K562 (cell line): ENCODE measurements around the gene MAP3K13.

Experiments used
- MYC ChIP-seq, 2 experiments: fragments of 250-450 bp in 1 of 2; sonication (Bioruptor Pico) in 1 of 2; IDR thresholded peaks; 2 replicates each; pipeline versions ENCODE4 v1.5.1 to v1.6.1; 2012 to 2021; ENCODE audit warnings: low read depth in 2 of 2, borderline replicate concordance in 1 of 2, improper control_type of control experiment in 1 of 2, low read length in 1 of 2, mild to moderate bottlenecking in 1 of 2, moderate library complexity in 1 of 2
- SPI1 ChIP-seq: IDR thresholded peaks from 2 replicates; pipeline ENCODE4 v1.6.1; 2011; ENCODE audit warnings: low read depth, low read length, control low read depth, borderline replicate concordance
- ZNF274 ChIP-seq: IDR thresholded peaks from 2 replicates; pipeline ENCODE4 v1.6.1; 2011; ENCODE audit warnings: low read depth, mild to moderate bottlenecking, low read length, moderate library complexity, borderline replicate concordance
- ZSCAN29 ChIP-seq: fragments of 450-650 bp; IDR thresholded peaks from 2 replicates; pipeline ENCODE4 v1.6.1; 2017

DNA sequence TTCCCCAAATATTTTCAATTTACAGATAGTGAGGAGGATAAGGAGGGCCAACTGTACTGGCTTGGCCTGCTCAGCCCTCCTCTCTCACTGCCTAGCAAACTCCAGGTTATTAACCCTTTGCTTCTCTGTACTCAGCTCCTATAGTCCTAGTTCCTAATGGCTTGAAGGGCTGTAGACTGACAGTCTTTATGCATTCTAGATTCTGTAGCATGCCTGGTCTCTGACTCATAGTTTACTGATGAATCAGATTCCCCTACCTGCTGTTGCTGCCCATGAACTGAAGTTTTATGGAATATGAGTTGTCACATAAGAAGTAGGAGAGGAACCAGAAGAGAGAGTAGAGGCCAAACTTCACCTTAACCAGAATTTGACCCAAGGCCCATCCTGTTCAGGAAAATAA is 27.1 kb upstream of the MAP3K13 start:
- no peak for TF ChIP-seq ZSCAN29
- no peak for TF ChIP-seq SPI1
- no peak for TF ChIP-seq ZNF274
- TF ChIP-seq MYC (IDR thresholded peaks at IDR 0.05; ENCODE audit: low read depth, low read length) = no peak
- TF ChIP-seq MYC (CRISPR knock-in tag; IDR thresholded peaks at IDR 0.05; ENCODE audit: borderline replicate concordance, low read depth) = no peak
